ENCODE results near the gene ATIC.

GRCh38 chr2:215378045-215378444, 66.2 kb downstream of the ATIC start:
- TF ChIP-seq POLR2AphosphoS5 (IDR thresholded peaks at IDR 0.05; ENCODE audit: low read depth, low read length): no peak
- no peak for TF ChIP-seq POLR2A (IDR thresholded peaks at IDR 0.05; ENCODE audit: low read depth, low read length)
- no peak for TF ChIP-seq SPI1 (IDR thresholded peaks at IDR 0.05; ENCODE audit: low read depth, low read length)
- no peak for TF ChIP-seq PAX5 (IDR thresholded peaks at IDR 0.05; ENCODE audit: insufficient read depth, low read length, severe bottlenecking)
